Activated CD8-positive, alpha-beta T cell treated with anti-CD3 and anti-CD28 coated beads, Interleukin-2, amount 10 ng/mL, durations not matched to agents 7 days and 5 days (primary cell): ENCODE data around the gene GNAQ. TPM values are rescaled to one million over a fixed set of nuclear protein-coding genes. Genes with fewer than 3 reads are reported as not detected.
A peak's percentile ranks its signal among the peaks of the same experiment; 100 is the strongest.

ENCODE experiments used
- ATAC-seq: fragments of 150-1000 bp; cut with Tn5 transposase; one replicate; pipeline ENCODE4 v1.10.0; 2021; ENCODE audit warnings: moderate library complexity
- CTCF ChIA-PET: fragments of 350-600 bp; sonication (Branson Sonifier 250); formaldehyde crosslinking; loops from one replicate; lab custom pipeline; 2021; ENCODE audit warnings: antibody characterized with exemption; lab: Charles Lee
- POLR2A ChIA-PET: fragments of 350-600 bp; sonication (Branson Sonifier 250); formaldehyde crosslinking; loops from one replicate; lab custom pipeline; 2021; ENCODE audit warnings: antibody characterized with exemption; lab: Charles Lee
- DNase-seq: peaks from one replicate; pipeline ENCODE4 v3.0.0-alpha.2; 2020
- H3K27ac Mint-ChIP-seq: one replicate; pipeline ENCODE4 v1.8.0; 2021; ENCODE audit warnings: mild to moderate bottlenecking, mixed read lengths
- H3K27me3 Mint-ChIP-seq: one replicate; pipeline ENCODE4 v1.8.0; 2021; ENCODE audit warnings: low read depth, mixed read lengths
- H3K36me3 Mint-ChIP-seq: one replicate; pipeline ENCODE4 v1.8.0; 2021; ENCODE audit warnings: low read depth, mixed read lengths
- H3K4me1 Mint-ChIP-seq: one replicate; pipeline ENCODE4 v1.8.0; 2021; ENCODE audit warnings: low read depth, mixed read lengths
- H3K4me3 Mint-ChIP-seq: one replicate; pipeline ENCODE4 v1.8.0; 2021; ENCODE audit warnings: mild to moderate bottlenecking, mixed read lengths
- H3K9me3 Mint-ChIP-seq: one replicate; pipeline ENCODE4 v1.8.0; 2022; ENCODE audit warnings: mixed read lengths; ENCODE audit not compliant: insufficient read depth
- total RNA-seq, 2 experiments: library from RNA; stranded (reverse); gene quantifications; one replicate each; pipeline ENCODE4 v1.2.3, GENCODE V29; 2021

GNAQ gene
- total RNA-seq, 2 experiments from 2014 or later: 29.0 to 29.7 TPM

DNA sequence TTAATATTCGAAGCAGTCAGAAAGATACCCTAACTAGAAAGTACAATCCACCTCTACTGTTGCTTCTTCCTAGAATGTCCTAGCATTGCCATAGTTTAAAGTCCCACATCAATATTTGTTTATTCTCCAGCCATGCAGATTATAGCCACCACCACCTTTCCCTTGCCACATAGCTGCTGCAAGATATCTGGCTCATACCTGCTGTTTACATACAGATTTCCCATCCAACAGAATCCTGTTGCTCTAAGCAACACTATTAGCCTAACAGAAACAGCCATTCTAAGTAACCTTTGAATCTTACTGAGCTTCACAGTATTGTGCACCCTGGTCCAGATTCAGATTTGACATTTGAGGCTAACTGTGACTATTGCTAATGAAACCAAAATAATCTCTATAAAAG, 45.6 kb downstream of the GNAQ start:
- H3K27ac Mint-ChIP-seq: no peak overlapping the region
- H3K9me3 Mint-ChIP-seq: no peaks in the 10 kb centered on the region
- H3K4me1 Mint-ChIP-seq: peaks cover 29% of the 10 kb centered on the region
- no peak for DNase-seq
- ATAC-seq: no peak
- POLR2A ChIA-PET: no interaction called here
- peaks cover 2% of the 10 kb centered on the region for H3K36me3 Mint-ChIP-seq
- no peaks in the 10 kb centered on the region for H3K27me3 Mint-ChIP-seq
- CTCF ChIA-PET: interaction anchor here (0.8 to 2.7 kb wide), 5 partner anchors 9 to 144 kb away, joined by 3 to 10 read pairs (median 3); no protein-coding TSS in a partner anchor
- H3K4me3 Mint-ChIP-seq: no peak overlapping the region

DNA sequence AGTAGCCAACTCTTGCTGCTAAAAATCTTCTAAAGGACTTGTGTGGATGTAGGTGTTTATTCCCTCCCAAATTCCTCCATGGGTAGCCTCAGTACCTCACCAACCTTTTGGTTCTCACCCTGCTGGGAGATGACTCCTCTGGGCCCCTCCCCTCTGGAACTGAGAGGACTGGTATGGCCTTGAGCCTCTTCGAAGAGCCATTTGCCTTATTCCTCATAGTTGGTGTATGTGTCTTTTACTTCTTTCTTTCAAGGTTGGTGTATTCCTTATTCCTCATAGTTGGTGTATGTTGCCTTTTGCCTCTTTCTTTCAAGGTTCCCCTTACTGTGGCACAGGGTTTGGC, 48.3 kb downstream of the GNAQ start:
- peaks cover 53% of the 10 kb centered on the region for H3K4me1 Mint-ChIP-seq
- DNase-seq: no peak
- no peaks in the 10 kb centered on the region for H3K27me3 Mint-ChIP-seq
- ChIA-PET POLR2A (no interaction called here), CTCF (no interaction called here)
- no peaks in the 10 kb centered on the region for H3K9me3 Mint-ChIP-seq
- no peak overlapping the region for H3K4me3 Mint-ChIP-seq
- no peaks in the 10 kb centered on the region for H3K36me3 Mint-ChIP-seq
- no peak for ATAC-seq
- no peak overlapping the region for H3K27ac Mint-ChIP-seq

DNA sequence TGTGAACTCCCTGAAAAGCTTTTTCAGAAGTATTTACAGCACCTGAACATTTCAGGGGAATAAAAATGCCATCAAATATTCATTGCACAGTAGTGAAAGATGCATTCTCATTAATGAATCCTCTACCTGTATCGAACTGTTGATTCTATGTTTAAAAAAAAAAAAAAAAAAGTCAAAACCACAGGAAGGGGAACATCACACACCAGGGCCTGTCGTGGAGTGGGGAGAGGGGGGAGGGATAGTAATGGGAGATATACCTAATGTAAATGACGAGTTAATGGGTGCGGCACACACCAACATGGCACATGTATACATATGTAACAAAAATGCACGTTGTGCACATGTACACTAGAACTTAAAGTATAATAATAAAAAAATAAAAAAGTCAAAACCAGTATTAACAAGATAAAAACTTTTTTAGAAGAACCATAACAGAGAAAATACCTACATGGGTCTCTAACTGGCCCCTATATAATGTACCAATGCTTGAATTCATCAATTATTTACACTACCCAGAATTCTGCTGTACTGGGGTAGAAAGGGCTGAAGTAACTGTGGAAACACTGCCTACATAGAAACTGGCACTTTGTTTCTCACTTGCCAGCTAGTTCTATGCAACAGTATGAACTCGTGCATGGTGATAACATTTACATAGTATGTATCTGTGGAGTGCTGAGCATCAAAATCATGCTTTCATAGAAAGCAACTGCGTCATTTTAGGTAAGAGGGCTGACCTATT, 48.9 kb downstream of the GNAQ start:
- CTCF ChIA-PET: interaction anchor here (10.7 kb wide), 1 partner anchor 52 kb away, joined by 125 read pairs; no protein-coding TSS in a partner anchor
- POLR2A ChIA-PET: no interaction called here
- DNase-seq (no peak), ATAC-seq (no peak)
- Mint-ChIP-seq H3K36me3 (no peaks in the 10 kb centered on the region), H3K4me3 (peak overlapping the region; percentile 10), H3K4me1 (peaks cover 58% of the 10 kb centered on the region), H3K9me3 (no peaks in the 10 kb centered on the region), H3K27ac (peak overlapping the region; percentile 31), H3K27me3 (no peaks in the 10 kb centered on the region)

DNA sequence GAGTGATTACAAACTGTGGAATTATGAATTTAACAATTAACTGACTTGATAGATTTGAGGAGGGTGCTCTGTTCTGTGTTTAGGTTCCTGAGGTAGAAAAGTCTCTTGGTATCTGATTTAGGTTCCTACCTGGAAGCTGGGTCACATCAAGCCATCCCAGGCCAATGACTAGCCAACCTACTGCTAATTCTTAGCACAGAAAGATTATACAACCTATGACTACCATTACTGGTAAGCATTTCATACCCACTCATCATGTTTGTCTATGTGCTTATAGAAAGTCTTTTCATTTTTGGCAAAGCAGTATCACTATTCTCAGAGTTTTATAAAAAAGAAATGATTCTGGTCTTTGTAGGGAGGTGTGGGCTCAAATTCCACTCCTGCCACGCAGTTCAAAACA, 49.7 kb downstream of the GNAQ start:
- DNase-seq: no peak
- H3K4me3 Mint-ChIP-seq: no peak overlapping the region
- ChIA-PET POLR2A (no interaction called here), CTCF (interaction anchor here (1.7 to 10.7 kb wide), 2 partner anchors 53 to 139 kb away, joined by 6 to 125 read pairs; no protein-coding TSS in a partner anchor)
- no peaks in the 10 kb centered on the region for H3K27me3 Mint-ChIP-seq
- no peaks in the 10 kb centered on the region for H3K36me3 Mint-ChIP-seq
- ATAC-seq: no peak
- H3K9me3 Mint-ChIP-seq: no peaks in the 10 kb centered on the region
- peak overlapping the region; percentile 18 for H3K27ac Mint-ChIP-seq
- H3K4me1 Mint-ChIP-seq: peaks cover 67% of the 10 kb centered on the region

DNA sequence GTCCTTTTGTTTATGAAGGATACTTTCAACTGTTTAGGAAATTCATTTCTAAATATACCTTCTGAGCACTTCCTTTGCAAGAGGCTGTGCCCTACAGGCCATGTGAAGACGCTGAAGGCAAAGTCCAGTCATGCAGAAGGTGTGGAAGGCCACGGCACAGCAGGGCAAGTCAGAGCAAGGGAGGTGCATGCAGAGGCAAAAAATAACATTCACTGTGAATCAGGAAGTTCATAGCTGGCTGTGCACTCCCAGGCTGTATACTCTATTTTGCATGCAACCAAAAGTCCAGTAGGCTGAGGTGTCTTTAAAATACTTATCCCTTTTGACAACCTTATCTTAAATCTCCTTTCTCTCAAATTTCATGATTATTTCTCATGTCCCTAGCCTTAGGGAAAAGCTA, 50.3 kb downstream of the GNAQ start:
- Mint-ChIP-seq H3K9me3 (no peaks in the 10 kb centered on the region), H3K27me3 (no peaks in the 10 kb centered on the region), H3K4me3 (peak overlapping the region; percentile 7), H3K4me1 (peaks cover 71% of the 10 kb centered on the region), H3K36me3 (no peaks in the 10 kb centered on the region), H3K27ac (peak overlapping the region; percentile 18)
- no peak for ATAC-seq
- ChIA-PET CTCF (interaction anchor here (1.4 to 10.7 kb wide), 3 partner anchors 22 to 140 kb away, joined by 4 to 125 read pairs (median 6); no protein-coding TSS in a partner anchor), POLR2A (no interaction called here)
- peak; percentile 26 for DNase-seq

DNA sequence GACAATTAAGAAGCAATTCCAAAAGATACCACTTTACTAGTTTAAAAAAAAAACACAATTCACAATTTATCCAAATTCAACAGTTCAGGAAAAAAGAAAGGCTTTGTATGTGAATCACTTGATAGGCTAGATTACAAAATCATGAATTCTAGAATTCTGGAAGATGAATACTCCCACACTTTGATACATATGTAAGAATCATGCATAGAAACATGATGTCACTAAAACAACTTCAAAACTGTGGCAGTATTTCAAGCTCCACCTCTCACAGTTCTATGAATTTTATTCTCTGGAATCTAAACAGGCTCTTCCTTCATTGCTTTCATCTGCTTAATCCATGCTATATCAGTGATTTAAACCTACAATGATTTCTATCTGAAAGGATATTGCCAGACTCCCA, 51.0 kb downstream of the GNAQ start:
- DNase-seq (no peak), ATAC-seq (no peak)
- no peaks in the 10 kb centered on the region for H3K36me3 Mint-ChIP-seq
- H3K27me3 Mint-ChIP-seq: no peaks in the 10 kb centered on the region
- no peak overlapping the region for H3K4me3 Mint-ChIP-seq
- no peaks in the 10 kb centered on the region for H3K9me3 Mint-ChIP-seq
- peaks cover 71% of the 10 kb centered on the region for H3K4me1 Mint-ChIP-seq
- POLR2A ChIA-PET: no interaction called here
- no peak overlapping the region for H3K27ac Mint-ChIP-seq
- CTCF ChIA-PET: interaction anchor here (1.4 to 10.7 kb wide), 3 partner anchors 22 to 141 kb away, joined by 4 to 125 read pairs (median 6); no protein-coding TSS in a partner anchor

DNA sequence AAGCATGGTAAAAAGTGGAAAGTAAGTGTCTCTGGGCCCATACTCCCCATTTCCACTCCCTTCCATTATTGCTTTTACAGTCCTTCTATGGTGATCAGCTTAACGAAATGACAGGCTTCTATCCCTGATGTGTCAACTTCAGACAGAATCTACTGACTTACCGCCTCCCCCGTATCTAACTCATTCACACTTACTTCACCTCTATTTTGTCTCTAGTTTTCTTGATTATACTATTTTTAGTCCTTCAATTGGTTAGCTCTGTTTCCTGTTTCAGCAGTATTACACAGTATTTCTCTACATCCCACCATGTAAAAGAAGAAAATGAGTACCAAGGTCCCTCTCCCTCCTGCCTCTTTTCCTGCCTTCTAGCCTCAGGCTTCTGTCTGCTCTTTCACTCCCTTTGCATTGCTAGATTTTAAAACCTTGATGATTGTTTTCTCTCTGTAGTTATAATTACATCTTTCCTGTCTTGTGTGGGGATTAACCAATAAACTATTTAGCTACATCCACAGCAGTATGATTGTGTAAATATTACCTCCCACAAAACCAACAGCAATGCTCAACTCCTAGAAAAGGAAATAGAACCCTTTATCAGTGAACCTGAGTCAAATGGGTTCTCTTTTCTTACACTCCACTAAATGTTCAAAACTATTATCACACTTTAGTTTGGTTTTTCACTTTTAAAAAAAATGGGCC, 53.4 kb downstream of the GNAQ start:
- peaks cover 65% of the 10 kb centered on the region for H3K4me1 Mint-ChIP-seq
- H3K27ac Mint-ChIP-seq: peak overlapping the region; percentile 89
- H3K36me3 Mint-ChIP-seq: no peaks in the 10 kb centered on the region
- peak overlapping the region; percentile 38 for H3K4me3 Mint-ChIP-seq
- DNase-seq (peak; percentile 25), ATAC-seq (peak; percentile 54)
- POLR2A ChIA-PET: interaction anchor here (0.7 to 4.1 kb wide), 4 partner anchors 32 to 57 kb away, joined by 3 to 20 read pairs (median 4); partner anchors contain the start of gene GNAQ
- H3K27me3 Mint-ChIP-seq: no peaks in the 10 kb centered on the region
- no peaks in the 10 kb centered on the region for H3K9me3 Mint-ChIP-seq
- CTCF ChIA-PET: interaction anchor here (0.7 to 10.7 kb wide), 24 partner anchors 10 to 392 kb away, joined by 3 to 125 read pairs (median 6); partner anchors contain the start of genes GNAQ and PSAT1

DNA sequence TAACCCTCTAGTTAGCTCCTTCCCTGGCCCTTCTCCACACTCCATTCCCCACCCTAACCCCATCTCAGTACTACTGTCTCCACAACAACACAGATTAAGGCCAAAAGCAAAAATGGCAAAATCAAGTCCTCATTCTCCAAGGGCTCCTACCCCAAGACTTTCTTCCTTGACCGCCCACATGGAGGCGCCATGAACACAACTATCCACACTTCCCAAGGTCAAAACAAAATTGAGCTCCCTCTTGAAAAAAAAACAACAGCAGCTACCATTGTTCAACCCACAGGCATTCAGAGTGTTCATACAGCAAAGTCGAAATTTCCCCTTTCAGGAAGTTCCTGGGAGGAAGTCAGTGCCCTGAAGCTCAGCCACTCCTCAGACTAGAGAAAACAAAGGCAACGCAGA, 54.4 kb downstream of the GNAQ start:
- Mint-ChIP-seq H3K27me3 (no peaks in the 10 kb centered on the region), H3K4me3 (peak overlapping the region; percentile 9), H3K9me3 (no peaks in the 10 kb centered on the region), H3K36me3 (no peaks in the 10 kb centered on the region), H3K4me1 (peaks cover 56% of the 10 kb centered on the region), H3K27ac (peak overlapping the region; percentile 67)
- CTCF ChIA-PET: interaction anchor here (0.6 to 10.7 kb wide), 53 partner anchors 9 to 1344 kb away, joined by 3 to 125 read pairs (median 4); partner anchors contain the start of genes CEP78, GNAQ and PSAT1
- peak; percentile 48 for ATAC-seq
- peak; percentile 69 for DNase-seq
- POLR2A ChIA-PET: interaction anchor here (1.0 to 4.1 kb wide), 4 partner anchors 18 to 58 kb away, joined by 3 to 20 read pairs (median 4); partner anchors contain the start of gene GNAQ

DNA sequence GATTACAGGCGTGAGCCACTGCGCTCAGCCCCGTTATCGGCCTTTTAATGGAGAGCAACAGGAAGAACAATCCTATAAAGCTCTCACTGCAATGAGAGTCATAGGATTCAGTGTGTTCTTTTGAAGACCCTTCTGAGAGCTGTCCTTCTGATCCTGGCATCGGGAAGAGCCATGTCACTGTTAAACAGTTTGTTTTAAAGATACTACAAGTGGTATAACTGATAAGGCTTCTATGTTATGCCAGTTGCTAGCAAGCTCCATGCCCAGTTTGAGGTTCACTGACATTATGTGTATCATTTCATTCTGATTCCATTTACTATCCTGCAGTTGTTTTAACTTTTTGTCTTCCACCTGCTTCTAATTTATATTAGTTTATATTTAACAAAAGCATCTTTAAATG, 55.8 kb downstream of the GNAQ start:
- DNase-seq (no peak), ATAC-seq (no peak)
- CTCF ChIA-PET: interaction anchor here (1.2 to 10.7 kb wide), 9 partner anchors 13 to 259 kb away, joined by 3 to 125 read pairs (median 16); partner anchors contain the start of gene CEP78
- no peaks in the 10 kb centered on the region for H3K9me3 Mint-ChIP-seq
- peaks cover 3% of the 10 kb centered on the region for H3K36me3 Mint-ChIP-seq
- H3K4me1 Mint-ChIP-seq: peaks cover 42% of the 10 kb centered on the region
- no peaks in the 10 kb centered on the region for H3K27me3 Mint-ChIP-seq
- no peak overlapping the region for H3K27ac Mint-ChIP-seq
- no peak overlapping the region for H3K4me3 Mint-ChIP-seq
- POLR2A ChIA-PET: interaction anchor here (4.1 kb wide), 1 partner anchor 56 kb away, joined by 20 read pairs; the partner anchor contains the start of gene GNAQ

DNA sequence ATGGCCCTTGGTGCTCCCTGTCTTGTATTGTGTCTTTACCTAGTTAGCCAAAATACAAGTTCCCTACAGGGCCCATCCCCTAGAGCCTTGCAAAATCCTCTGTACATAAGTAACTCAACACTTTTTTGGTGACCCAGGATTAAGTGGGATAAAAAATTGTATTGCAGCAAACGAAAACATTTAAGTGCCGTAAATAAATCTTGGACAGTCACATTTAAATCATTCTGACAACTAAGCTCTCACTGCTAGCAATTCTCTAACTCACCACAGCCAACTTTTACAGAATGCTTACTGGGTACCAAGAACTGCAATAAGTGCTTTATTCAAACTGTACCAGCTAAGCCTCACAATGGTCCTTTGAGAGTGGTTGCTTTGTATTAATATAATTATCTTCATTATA, 56.6 kb downstream of the GNAQ start:
- Mint-ChIP-seq H3K27ac (no peak overlapping the region), H3K36me3 (peaks cover 3% of the 10 kb centered on the region), H3K4me3 (no peak overlapping the region), H3K9me3 (no peaks in the 10 kb centered on the region), H3K4me1 (peaks cover 34% of the 10 kb centered on the region), H3K27me3 (no peaks in the 10 kb centered on the region)
- ATAC-seq (no peak), DNase-seq (no peak)
- CTCF ChIA-PET: interaction anchor here (1.1 to 10.7 kb wide), 5 partner anchors 14 to 142 kb away, joined by 3 to 125 read pairs (median 16); no protein-coding TSS in a partner anchor
- POLR2A ChIA-PET: no interaction called here

DNA sequence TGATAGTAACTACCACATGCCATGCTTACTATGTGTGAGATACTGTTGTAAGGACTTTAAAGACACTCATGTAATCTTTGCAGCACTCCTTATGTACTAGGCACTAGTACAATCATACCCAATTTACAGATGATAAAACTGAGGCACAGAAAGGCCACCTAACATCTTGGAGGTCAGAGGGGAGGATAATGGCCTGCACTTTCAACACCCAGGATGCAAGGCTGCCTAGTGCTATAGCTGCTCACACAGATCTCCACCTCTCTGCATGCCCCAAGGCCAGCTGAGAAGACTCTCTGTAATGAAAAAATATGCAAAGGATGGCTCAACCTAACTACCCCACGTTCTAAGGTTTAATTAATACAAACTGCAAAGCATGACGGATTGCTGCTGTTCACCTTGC, 57.2 kb downstream of the GNAQ start:
- ATAC-seq (no peak), DNase-seq (no peak)
- no peaks in the 10 kb centered on the region for H3K27me3 Mint-ChIP-seq
- no peaks in the 10 kb centered on the region for H3K9me3 Mint-ChIP-seq
- peaks cover 3% of the 10 kb centered on the region for H3K36me3 Mint-ChIP-seq
- POLR2A ChIA-PET: no interaction called here
- peaks cover 31% of the 10 kb centered on the region for H3K4me1 Mint-ChIP-seq
- H3K27ac Mint-ChIP-seq: no peak overlapping the region
- no peak overlapping the region for H3K4me3 Mint-ChIP-seq
- CTCF ChIA-PET: interaction anchor here (0.8 to 10.7 kb wide), 6 partner anchors 15 to 147 kb away, joined by 3 to 125 read pairs (median 4); no protein-coding TSS in a partner anchor
